ENCODE results near the gene SIPA1L3.

SIPA1L3 gene

DNA sequence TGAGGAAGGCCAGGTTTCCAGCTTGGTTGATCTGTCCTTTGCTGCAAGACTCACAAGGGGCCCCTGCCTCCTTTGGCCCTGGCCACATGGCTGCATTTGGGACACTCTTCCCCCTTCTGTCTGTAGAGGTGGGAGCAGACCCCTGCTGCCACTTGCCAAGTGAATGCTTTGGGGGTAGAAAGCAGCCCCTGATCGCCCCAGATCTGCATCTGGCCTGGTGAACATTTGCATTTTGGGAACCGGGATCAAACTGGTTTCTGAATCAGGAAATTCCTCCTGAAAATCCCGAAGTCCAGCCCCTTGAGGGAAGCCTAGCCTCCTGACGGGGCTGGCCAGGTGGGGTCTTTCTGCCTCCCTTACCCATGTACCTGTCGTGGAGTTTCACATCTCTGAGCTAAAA lies 302.1 kb downstream of the SIPA1L3 start:
- Histone ChIP-seq H3K36me3 (replicated peaks; ENCODE audit: insufficient read depth, low read length) (no peaks in the 10 kb centered on the region), H3K9ac (ENCODE audit: low read length) (no peak overlapping the region), H4K20me1 (ENCODE audit: insufficient read depth, low read length) (no peaks in the 10 kb centered on the region), H3K4me2 (ENCODE audit: low read depth, low read length) (no peak overlapping the region), H3K4me3 (ENCODE audit: low read length) (no peak overlapping the region), H3K79me2 (ENCODE audit: low read length) (no peaks in the 10 kb centered on the region), H3F3A (ENCODE audit: insufficient read depth, low read length) (0 out of 2 replicates have a peak, but pooled peaks cover under 1% of the 10 kb centered on the region), H3K4me1 (ENCODE audit: low read length) (peaks cover 9% of the 10 kb centered on the region; the same call in 1 of the 2 replicates), H3K27ac (ENCODE audit: low read length) (no peak overlapping the region), H2AFZ (ENCODE audit: low read length) (no peak overlapping the region), H3K9me2 (replicated peaks; ENCODE audit: insufficient read depth, low read length) (no peaks in the 10 kb centered on the region), H3K27me3 (replicated peaks; ENCODE audit: insufficient read depth, low read length) (peaks cover 19% of the 10 kb centered on the region; the same call in 1 of the 2 replicates), H3K9me3 (replicated peaks; ENCODE audit: insufficient read depth, low read length) (no peaks in the 10 kb centered on the region)
- TF ChIP-seq EZH2 (optimal IDR thresholded peaks at IDR 0.05; ENCODE audit: low read depth, low read length) (no peak), EZH2phosphoT487 (IDR thresholded peaks at IDR 0.05; ENCODE audit: low read length) (no peak)
- TF ChIP-seq, protein P1, sequence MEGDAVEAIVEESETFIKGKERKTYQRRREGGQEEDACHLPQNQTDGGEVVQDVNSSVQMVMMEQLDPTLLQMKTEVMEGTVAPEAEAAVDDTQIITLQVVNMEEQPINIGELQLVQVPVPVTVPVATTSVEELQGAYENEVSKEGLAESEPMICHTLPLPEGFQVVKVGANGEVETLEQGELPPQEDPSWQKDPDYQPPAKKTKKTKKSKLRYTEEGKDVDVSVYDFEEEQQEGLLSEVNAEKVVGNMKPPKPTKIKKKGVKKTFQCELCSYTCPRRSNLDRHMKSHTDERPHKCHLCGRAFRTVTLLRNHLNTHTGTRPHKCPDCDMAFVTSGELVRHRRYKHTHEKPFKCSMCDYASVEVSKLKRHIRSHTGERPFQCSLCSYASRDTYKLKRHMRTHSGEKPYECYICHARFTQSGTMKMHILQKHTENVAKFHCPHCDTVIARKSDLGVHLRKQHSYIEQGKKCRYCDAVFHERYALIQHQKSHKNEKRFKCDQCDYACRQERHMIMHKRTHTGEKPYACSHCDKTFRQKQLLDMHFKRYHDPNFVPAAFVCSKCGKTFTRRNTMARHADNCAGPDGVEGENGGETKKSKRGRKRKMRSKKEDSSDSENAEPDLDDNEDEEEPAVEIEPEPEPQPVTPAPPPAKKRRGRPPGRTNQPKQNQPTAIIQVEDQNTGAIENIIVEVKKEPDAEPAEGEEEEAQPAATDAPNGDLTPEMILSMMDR (IDR thresholded peaks at IDR 0.05; ENCODE audit: low read length), result no peak
- DNase-seq, result no peak

DNA sequence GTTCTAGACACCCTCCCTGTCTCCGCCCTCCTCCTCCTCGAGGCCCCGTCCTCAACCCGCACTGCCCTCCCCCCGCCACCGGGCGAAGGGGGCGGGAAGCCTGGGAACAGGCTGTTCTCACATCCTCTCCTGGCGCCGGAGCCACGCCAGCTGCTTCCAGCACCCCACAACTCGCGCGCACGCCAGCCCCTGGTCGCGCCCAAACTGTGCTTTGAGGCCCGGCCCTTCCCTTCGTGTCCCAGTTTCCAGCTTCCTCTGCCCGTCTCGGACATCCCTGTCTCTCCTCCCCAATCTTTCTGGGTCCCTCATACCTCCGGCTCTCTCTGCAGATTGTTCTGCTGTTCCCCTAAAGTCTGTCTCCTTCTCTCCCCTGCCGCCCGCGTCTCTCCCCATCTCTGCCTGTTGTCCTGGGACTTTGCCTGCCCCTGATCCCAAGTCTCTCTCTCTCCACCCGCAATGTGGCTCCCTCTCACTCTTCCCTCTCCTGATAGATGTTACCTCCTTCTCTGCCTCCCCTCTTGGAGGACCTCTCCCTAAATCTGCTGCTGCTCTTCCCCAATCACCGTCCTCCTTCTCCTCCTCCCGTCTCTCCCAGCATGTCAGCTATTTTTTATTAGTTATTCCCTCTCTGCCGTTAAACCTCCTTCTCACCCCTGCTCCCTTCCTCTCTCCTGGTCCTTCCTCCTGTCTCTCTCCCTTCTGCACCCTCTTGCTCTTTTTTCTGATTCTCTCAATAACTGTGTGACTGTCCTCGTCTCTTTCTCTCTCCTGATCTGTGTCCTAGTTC lies 302.9 kb downstream of the SIPA1L3 start:
- no peak overlapping the region for H2AFZ ChIP-seq (ENCODE audit: low read length)
- no peak overlapping the region for H3K9ac ChIP-seq (ENCODE audit: low read length)
- no peak overlapping the region for H3K4me2 ChIP-seq (ENCODE audit: low read depth, low read length)
- no peak for DNase-seq
- H3K36me3 ChIP-seq (replicated peaks; ENCODE audit: insufficient read depth, low read length), result no peaks in the 10 kb centered on the region
- H3K27me3 ChIP-seq (replicated peaks; ENCODE audit: insufficient read depth, low read length), result peaks cover 19% of the 10 kb centered on the region; the same call in 1 of the 2 replicates
- H3K79me2 ChIP-seq (ENCODE audit: low read length), result no peaks in the 10 kb centered on the region
- TF ChIP-seq EZH2 (optimal IDR thresholded peaks at IDR 0.05; ENCODE audit: low read depth, low read length) (no peak), EZH2phosphoT487 (IDR thresholded peaks at IDR 0.05; ENCODE audit: low read length) (no peak)
- TF ChIP-seq, protein P1 (IDR thresholded peaks at IDR 0.05; ENCODE audit: low read length), result no peak
- H3K27ac ChIP-seq (ENCODE audit: low read length), result no peak overlapping the region
- H3K9me3 ChIP-seq (replicated peaks; ENCODE audit: insufficient read depth, low read length), result no peaks in the 10 kb centered on the region
- no peaks in the 10 kb centered on the region for H3K9me2 ChIP-seq (replicated peaks; ENCODE audit: insufficient read depth, low read length)
- no peaks in the 10 kb centered on the region for H4K20me1 ChIP-seq (ENCODE audit: insufficient read depth, low read length)
- H3K4me1 ChIP-seq (ENCODE audit: low read length), result peaks cover 14% of the 10 kb centered on the region; the same call in 1 of the 2 replicates
- H3F3A ChIP-seq (ENCODE audit: insufficient read depth, low read length), result peaks cover 6% of the 10 kb centered on the region; the same call in 1 of the 2 replicates
- no peak overlapping the region for H3K4me3 ChIP-seq (ENCODE audit: low read length)

- Histone ChIP-seq H3K4me3 (ENCODE audit: low read length) (no peak overlapping the region), H3K36me3 (replicated peaks; ENCODE audit: insufficient read depth, low read length) (no peaks in the 10 kb centered on the region), H3K4me1 (ENCODE audit: low read length) (peaks cover 14% of the 10 kb centered on the region; the same call in 1 of the 2 replicates), H3K4me2 (ENCODE audit: low read depth, low read length) (no peak overlapping the region), H3K9me3 (replicated peaks; ENCODE audit: insufficient read depth, low read length) (no peaks in the 10 kb centered on the region), H3K79me2 (ENCODE audit: low read length) (no peaks in the 10 kb centered on the region), H3K9ac (ENCODE audit: low read length) (no peak overlapping the region), H3K9me2 (replicated peaks; ENCODE audit: insufficient read depth, low read length) (no peaks in the 10 kb centered on the region), H3K27me3 (replicated peaks; ENCODE audit: insufficient read depth, low read length) (peaks cover 20% of the 10 kb centered on the region), H3F3A (ENCODE audit: insufficient read depth, low read length) (peaks cover 6% of the 10 kb centered on the region; the same call in 1 of the 2 replicates), H4K20me1 (ENCODE audit: insufficient read depth, low read length) (no peaks in the 10 kb centered on the region), H3K27ac (ENCODE audit: low read length) (no peak overlapping the region), H2AFZ (ENCODE audit: low read length) (no peak overlapping the region)
- TF ChIP-seq EZH2 (optimal IDR thresholded peaks at IDR 0.05; ENCODE audit: low read depth, low read length) (no peak), EZH2phosphoT487 (IDR thresholded peaks at IDR 0.05; ENCODE audit: low read length) (no peak)
- TF ChIP-seq, protein P1 (IDR thresholded peaks at IDR 0.05; ENCODE audit: low read length), result no peak
- DNase-seq, result no peak
Observed at GRCh38 chr19:38210458-38210987, 303.5 kb downstream of the SIPA1L3 start.
